HG03342 (cell line): ENCODE measurements around the gene FGF21.

Experiments used
- ATAC-seq: cut with Tn5 transposase; IDR thresholded peaks from one replicate; pipeline ENCODE4 v1.9.1; 2021; ENCODE audit warnings: mild to moderate bottlenecking, moderate library complexity; ENCODE audit not compliant: unreplicated experiment

The FGF21 gene

DNA sequence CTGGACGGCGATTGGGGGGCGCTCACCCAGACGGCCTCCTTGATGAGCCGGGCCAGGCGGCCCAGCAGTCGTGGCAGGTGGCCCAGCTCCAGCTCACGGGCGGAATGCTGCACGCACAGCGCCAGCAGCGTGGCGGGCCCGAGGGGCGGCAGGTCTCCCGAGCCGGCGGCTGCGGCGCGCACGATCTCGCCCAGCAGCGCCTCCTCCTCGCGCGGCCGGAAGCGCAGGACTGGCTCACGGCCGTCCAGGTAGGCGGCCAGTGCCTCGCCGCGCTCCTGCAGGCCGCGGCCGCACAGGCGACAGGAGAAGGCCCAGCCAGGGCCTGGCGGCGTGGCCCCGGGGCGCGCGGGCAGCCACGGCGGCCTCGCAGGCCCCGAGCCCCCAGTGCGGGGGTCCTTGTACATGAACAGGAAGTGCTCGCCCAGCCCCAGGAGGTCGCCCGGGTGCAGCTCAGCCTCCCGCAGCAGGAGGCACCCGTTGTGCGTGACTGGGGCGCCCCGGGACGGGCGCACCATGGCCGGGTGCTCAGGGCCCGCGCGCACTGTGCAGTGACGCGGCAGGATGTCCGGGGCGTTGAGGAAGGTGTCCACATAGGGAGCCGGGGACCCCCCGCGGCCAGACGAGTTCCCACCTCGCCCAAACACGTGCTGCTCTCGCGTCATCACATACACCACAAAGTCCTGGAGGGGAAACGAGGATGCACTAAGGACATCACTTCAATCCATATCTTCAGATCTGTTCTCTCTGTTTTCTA is 26.2 kb upstream of the FGF21 start:
- no peak for ATAC-seq

DNA sequence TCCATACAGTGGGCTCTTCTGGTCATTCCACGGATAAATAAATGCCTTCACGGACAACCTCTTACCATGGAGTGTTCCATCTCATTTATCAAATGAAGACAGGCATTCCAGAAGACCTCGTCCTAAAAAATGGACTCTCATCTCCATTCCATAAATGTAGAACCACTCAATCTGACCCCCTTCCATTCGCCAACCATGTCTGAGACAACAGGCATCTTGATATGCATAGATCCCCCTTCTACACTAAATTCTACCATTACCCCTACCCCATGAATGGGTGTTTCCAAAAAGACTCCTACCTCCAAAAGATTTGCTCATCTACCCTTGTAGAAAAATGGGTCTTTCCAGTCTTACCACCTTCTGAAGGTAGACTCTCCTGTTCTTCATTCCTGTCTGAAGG is 23.9 kb upstream of the FGF21 start:
- ATAC-seq, result no peak

DNA sequence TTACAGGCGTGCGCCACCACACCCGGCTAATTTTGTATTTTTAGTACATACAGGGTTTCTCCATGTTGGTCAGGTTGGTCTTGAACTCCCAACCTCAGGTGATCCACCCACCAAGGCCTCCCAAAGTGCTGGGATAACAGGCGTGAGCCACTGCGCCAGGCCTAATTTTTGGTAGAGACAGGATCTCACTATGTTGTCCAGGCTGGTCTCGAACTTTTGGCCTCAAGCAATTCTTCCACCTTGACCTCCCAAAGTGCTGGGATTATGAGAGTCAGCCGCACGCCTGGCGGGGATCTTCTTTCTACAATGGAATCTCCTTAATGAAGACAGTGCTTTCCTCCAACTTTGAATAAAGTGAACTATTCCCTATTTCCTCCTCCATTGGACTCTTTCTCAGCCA is 20.7 kb upstream of the FGF21 start:
- ATAC-seq, result no peak

DNA sequence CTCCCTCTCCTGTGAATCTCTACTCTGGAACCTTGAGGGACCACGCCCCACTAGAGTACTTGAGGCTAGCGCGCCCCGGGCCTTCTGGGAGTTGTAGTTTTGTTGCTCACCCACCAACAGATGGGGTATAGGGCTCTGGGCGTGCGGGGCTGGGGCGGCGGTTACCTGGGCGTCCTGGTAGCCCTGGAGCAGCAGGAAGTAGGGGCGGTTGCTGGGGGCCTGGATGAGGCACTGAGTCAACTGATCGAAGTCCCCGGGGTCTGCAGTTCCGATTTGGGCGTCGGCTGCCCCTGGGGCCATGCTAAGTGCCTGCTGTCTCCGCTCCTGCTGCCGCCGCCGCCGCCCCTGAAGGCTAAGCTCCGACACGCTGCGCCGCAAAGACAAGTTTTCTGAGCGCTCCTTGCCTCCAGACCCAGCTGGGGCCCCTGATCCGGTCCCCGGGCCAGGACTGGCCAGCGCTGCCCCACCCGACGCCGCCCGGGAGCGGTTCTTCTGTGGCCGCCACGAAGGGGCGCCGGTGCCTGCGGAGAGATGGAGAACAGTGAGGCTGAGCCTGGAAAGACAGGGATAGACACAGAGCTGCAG is 20.2 kb upstream of the FGF21 start:
- no peak for ATAC-seq

DNA sequence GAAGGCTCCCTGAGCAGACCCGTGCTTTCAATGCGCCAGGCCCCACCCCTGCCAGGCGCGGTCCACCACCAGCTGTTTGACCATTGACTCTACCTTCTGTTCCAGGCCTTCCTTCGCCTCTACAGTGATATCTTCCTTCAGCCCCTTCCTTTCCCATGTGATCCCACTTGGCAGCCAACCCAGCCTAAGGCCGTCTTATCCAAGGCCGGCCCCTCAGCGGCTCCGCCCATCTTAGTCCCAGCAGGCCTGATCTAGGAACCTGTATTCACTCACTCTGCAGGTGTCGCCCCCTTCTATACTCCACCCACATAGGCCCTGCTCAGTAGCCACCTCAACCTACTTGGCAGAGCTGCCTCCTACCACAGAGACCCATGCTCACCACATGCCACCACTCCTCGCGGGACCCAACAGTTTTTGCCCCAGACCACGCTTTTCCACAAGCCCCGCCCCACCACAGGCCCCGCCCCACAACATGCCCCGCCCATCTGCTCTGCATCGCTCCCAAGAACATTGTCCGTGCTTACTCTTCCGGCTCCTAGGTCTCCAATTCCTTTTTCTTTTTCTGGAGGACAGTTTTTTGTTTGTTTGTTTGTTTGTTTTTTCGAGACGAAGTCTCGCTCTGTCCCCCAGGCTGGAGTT is 17.8 kb upstream of the FGF21 start:
- no peak for ATAC-seq

DNA sequence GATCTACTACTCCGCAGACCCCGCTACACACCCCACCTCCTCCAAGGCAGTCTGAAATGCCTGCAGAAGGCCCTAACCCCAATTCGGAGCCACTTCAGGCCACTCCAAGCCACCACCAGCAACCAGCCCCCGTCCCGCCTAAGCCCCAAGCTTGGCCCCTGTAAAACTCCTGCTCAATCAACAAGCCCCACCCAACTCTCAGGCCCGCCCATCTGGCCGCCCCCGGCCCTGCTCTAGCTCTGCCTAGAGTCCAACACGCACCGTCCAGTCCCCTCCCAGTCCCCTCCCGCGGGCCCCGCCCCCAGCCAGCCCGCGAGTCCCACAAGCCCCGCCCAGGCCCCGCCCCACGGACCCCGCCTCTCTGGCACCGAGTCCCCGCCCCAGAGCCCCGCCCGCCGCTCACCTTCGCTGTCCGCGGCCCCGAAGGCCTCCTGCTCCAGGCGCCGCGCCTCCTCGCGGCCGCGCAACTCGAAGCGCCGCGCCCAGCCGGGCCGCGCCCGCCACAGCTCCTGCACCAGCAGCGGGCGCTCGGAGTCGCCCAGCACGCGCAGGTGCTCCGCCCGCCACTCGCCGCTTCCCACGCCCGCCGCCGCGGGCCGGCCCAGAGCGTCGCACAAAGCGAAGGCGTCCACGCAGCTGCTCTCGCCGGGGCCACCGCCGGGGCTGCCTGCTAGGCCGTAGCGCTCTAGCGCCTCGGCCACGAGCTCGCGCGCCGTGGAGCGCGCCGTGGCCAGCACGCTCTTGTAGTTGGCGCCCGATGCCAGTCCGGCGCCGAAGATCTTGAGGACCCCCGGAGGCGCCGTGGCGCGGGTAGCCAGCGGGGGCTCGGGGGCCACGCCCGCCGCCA is 16.5 kb upstream of the FGF21 start:
- no peak for ATAC-seq

DNA sequence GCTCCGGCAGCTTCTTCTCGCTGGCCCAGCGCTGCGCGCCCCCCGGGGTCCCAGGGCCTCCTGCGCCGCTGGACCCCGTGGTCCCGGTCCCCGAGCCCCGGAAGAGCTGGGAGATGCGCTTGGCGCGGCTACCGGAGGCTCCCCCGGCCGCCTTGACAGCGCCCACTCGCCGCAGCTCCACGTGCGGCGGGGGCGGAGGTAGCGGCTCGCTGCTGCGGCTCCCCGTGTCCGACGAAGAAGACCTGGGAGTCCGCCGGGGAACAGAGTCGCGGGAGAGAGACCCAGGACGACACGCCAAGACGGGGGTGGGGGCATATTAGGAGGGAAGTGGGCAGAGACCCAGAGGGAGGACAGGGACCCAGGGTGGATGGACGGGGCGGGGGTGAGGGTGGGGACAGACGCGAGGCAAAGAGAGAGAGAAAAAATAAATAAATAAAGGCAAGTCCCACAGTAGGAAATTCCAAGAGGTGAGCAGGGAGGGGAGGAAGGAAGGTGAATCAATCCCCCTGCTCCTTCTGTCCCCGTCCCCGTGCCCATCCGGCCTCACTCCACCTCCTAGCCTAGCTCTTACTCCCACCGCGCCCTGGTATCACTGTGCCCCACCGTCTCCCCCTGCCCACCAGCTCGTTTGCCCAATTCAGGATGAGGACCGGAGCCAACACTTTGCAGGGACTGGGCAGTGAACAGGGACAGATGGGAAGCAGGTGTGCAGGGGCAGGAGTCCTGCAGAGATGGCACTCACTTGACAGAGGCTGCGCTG is 15.7 kb upstream of the FGF21 start:
- no peak for ATAC-seq

DNA sequence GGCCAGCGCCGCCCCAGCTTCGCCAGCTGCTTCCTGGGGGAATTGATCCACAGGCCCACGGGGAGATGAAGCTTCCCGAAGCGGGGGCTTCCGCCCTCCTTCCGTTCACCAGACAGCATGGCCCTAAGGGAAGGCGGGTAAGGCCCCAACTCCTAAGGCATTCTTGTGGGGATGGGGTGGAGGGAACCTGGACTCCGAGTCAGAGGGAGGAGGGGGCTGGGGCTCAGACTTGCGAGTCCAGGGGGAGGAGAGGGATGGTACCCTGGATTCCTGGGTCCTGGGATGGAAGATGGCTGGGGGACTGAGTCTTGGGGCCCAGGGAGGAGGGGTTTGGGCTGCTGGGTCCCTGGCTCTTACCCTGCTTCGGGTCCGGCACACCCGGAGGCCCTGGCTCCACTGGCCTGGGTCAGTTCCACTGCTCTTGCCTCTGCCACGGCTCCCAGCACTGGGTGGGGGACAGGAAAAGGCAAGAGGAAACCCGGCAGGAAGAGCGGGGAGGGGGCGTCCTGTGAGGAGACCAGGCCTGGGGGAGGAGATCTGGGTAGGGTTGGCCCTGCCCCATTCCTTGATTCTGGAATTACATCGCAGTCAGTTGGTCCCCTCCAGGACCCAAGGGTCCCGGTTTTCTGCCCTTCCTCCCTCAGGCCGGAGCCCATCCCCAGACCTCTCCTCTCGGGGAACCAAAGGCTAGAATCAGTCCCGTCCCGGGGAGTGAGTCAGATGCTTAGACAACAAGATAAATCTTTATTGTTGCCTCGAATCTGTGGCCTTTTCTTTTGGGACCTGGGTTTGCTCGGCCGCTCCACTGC is 15.0 kb upstream of the FGF21 start, which contains the start of gene RASIP1:
RASIP1 (minus strand) TSS at position 447 of the 809 bp plus-strand sequence; CDS start at position 119, 328 bp downstream.
- ATAC-seq, result no peak

DNA sequence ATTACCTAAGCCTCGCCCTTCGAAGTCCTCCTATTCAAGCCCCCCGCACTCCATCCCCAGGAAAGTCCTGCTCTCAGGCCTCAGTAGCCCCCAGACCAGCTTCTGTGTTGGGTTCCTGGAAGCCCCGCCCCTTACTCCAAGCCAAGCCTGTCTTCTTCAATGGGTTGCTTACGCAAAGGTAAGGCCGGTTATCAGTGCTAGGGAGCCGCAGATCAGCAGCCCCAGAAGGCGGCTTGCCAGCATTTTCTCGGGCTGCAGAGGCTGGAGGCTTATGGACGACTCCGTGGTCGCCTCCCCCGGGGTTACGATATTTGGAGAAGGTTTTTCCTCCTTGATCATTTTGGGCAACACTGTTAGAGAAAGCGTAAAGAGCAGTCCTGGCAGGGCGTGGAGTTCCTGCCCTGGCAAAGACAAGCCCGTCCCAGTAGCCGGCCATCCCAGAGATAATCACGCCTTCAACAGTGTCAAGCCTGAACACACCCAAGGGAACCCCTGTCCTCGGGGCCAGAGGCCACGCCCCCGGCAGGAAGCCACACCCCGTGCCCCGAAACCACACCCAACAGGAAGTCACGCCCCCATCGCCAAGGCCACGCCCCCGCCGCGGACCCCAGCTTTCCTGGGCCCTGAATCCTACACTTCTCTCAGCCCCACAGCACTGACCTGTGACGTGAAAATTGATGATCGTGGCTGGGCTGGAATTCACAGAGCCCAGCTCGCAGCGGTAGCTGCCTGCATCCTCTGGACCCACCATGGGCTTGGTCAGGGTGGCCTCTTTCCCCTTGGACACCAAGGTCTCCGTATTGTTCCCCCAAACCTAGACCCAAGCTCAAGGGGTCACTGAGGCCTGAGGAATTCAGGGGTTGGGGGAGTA is 14.0 kb upstream of the FGF21 start:
- ATAC-seq, result no peak

DNA sequence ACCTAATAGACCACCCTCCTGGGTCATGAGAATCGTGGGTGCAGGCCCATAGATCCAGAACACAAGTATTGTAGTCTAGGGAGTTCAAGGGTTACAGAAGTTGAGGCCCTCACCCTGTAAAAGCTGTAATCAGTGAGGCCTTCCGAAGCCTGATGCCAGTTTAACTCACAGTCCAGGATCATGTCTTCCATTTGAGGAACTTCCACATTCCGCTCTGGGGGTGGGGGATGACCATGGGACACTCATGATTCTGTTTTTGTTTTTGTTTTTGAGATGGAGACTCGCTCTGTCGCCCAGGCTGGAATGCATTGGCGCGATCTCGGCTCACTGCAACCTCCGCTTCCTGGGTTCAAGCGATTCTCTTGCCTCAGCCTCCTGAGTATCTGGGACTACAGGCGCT is 13.2 kb upstream of the FGF21 start:
- ATAC-seq, result no peak

DNA sequence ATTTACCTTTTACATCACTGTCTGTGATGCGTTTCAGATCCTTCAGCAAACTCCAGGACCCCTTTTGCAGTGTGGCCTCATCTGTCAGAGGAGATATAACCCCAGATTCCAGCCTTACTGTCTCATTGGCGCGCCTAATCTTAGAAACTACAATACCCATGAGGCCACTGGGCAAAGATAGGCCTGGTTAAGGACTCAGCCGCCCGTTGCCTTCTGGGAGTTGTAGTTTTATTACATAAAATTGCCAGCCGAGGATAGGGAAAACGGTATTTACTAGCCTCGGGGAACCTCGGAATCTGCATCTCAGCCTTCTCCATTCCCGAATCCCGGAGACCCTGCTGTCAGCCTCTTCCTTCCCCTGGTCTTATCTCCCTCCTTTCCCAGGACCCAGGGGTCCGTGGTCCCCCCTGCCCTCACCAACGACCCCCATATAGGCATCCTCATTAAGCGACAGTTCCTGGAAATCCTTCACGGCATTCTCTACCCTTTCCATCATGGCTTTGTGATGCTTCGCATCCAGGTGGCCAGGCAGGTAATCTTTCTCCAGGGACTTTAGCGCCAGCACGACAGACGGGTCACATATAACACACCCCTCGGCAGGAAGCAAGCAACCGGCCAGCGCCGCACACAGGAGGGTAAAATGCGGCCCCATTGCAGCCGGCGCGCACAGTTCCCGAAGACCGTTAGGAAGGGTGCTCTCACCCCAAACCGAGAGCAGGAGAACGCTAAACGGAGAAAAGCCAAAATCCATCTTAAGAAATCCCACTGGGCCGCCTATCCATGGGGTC is 9.9 kb upstream of the FGF21 start:
- no peak for ATAC-seq

DNA sequence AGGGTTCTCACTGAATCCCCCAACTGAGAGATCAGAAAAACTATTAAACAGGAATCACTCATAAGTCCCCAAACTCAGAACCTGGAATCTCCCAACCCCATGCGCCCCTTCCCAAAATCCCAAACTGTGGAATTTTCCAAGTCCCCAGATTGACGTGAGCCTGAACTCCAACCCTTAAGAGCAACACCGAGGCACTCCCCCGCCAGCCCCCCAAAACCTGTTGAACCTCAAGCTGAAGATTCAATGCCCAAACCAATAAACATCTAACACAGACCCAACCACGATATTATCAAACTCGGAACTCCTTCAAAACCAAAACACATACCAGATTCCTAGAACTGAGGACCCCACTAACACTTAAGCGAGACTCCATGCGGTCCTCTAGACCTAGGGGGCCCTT is 9.2 kb upstream of the FGF21 start:
- no peak for ATAC-seq

DNA sequence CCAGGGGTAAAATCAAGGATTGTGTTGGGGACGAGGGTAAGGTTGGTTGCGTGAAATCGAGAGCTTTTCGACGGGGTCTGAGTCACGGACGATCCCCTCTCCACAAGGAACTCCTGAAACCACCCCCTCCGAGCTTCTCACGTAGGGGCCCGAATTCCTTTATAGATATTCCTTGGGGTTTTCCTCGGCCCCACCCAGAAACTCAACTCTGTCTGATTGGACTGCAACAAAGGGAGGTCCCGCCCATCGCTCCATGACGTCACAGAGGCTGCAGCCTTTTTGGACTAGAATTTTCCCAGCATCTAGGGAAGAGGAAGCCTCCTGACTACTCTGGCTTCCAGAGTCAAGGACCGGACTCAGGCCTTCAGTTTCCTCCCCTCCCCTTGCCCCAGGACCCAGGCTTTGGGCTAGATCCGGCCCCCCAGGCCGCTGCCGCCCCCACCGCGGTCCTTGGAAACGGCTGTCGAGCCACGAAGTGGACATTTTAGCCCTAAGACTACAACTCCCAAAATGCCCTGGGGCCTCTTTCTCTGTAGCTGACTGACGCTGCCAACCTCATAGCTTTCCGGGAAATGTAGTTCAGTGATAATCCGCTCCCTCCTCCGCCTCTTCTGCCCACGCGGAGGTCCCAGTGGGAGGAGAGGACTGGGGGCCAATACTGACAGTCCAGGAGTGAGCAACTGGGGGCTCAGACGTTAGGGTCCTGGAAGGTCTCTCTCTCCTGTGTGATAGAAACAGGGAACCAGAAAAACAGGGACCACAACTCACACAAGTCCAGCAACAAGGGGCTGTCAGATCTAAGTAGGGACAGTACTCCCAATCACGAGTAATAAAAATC is 8.4 kb upstream of the FGF21 start, which contains the start of gene IZUMO1:
IZUMO1 (minus strand) TSS at position 172 of the 838 bp plus-strand sequence. CDS start 1,050 bp downstream, outside the sequence.
- no peak for ATAC-seq

DNA sequence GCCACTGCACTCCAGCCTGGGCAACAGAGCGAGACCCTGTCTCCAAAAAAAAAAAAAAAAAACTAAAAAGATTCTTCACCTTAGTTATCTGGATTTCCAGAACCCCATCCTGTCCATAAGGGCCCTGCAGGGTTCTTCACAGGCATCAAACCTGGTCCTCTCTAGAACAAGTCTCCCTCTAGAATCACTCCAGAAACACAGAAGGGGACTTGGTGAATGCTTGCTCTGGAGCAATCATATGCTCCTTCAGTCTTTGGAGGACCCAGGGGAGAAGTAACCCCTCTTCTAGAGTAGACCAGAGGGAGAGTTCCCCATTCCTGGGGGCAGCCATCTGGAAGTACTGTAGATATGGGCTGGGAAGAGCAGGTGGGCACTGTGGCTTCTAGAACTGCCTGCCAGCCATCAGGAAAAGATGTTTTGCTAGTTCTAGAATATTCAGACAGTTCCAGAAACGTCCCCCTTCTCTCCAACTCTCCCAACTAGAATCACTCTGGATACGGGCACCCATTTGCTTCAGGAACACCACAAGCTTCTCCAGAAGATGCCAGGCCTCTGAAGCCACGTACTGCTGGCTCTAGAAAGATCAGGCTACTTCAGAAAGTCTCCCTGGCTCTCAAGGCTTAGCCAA is 5.6 kb upstream of the FGF21 start:
- ATAC-seq, result no peak

DNA sequence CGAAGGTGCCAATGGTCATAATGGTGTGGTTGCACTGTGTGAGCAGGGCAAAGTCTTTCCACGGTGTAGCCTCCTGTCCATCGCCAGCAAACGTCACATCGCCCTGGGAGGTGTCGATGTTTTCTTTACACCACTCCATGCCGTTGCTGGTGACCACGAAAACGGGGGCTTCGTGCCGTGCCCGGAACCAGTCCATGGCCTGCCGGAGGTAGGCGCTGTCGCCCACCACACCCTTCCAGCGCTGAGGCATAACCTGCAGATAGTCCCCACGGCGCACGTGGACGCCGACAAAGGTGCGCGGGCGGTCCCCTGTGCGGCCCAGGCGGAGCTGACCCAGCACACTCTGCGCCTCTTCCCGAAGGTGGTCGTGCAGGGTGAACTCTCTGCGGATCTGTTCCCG is 5.0 kb upstream of the FGF21 start:
- no peak for ATAC-seq

DNA sequence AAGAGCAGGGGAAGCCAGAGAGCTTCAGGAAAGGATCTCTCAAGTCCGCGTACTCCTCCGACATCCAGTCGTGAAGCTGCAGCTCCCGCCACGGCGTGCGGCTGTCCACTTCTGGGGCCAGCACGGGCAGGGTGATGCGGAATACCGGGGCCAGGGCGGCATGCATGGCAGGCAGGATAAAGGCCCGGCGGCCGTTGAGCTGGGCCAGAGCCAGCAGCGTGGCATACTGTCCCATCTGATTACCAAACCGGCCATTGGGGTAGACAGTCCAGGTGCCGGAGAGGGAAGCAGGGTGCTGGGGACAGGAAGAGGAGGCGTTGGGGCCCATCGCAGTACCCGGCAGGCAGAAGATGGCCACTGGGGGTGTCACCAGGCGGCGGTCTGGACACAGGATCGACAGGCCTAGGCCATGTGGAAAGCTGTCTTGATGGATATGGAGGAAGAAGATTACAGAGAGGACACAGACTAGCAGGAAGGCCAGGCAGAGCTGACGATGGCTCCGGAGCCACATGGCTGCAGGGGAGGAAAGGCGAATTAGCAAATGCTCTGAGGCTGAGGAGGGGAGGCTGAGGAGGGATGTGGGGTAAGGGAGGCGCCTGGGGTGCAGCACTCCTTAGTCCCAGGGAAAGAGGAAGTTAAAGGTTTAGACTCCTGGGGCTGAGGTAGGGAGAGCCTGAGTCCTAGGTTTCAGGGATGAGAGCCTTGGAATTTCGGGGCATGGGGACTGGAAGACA is 4.4 kb upstream of the FGF21 start:
- no peak for ATAC-seq
